Measurements from ENCODE around the gene VPS50.

DNA sequence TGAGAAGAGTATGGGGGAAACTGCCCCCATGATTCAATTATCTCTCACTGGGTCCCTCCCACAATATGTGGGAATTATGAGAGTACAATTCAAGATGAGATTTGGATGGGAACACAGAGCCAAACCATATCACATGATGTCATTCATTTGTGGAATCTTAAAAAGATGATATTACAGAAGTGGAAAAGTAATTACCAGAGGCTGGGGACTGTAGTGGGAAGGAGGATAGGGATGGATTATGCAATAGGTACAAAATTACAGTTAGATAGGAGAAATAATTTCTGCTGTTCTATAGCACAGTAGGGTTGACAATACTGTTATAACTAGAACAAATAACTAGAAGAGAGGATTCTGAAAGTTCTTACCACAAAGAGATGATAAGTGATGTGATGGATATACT, 141.4 kb downstream of the VPS50 start:
- no peak for TF ChIP-seq EP300 (IDR thresholded peaks at IDR 0.05)
- no peak for TF ChIP-seq POLR2A (IDR thresholded peaks at IDR 0.05)
